Measurements from ENCODE around the gene SETDB2. TPM values are rescaled to one million over a fixed set of nuclear protein-coding genes. Genes with fewer than 3 reads are reported as not detected.

The SETDB2 gene
- total and polyA plus RNA-seq, 2 of the 4 experiments (the other 2 are of a cell fraction), result 4.3 to 5.7 TPM

DNA sequence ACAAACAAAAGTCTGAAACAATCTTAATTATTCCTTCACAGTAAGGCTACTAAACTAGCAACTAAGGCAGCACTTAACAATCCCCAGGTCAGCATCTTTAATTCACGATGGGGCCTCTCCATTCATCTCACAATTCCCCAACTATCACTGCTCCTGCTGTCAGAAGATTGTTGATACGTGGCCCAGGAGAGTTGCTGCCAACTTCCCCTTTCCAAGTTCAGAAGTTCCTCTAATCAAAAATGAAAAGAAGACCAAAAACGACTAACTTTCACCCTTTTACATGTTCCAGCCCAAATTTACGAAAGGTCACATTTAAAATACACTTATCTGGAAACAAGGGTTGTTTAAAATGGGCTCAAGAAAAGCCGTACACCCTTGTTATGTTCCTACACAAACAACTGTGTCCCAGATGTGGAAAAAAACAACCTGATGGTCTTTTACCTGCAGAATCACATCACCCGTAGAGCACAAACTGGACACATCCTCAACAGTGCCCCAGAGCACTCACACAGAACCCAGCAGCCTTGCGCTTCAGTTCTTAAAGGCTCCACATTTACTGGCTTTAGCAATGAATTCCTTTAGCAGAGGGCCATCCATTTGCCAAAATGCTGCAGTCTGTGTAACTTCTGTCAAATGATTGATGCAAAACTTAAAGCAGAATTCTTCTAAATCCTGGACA lies 89.7 kb downstream of the SETDB2 start:
- peaks cover 9% of the 10 kb centered on the region for H3K36me3 ChIP-seq (ENCODE audit: control insufficient read depth, insufficient read depth, low read length)
- H2BK15ac ChIP-seq (ENCODE audit: low read depth, low read length), result no peak overlapping the region
- no peak overlapping the region for H3K18ac ChIP-seq (ENCODE audit: low read depth, low read length)
- H4K5ac ChIP-seq (ENCODE audit: low read depth, low read length), result no peak overlapping the region
- no peaks in the 10 kb centered on the region for H3K4me1 ChIP-seq (ENCODE audit: control insufficient read depth, insufficient read depth, low read length)
- WGBS, 2 experiments (ENCODE audit: extremely low coverage in 2 of 2, insufficient read length in 1 of 2), result 100% methylated on average over 3 of the region's 7 CpGs; no CpG with 5 or more reads in 1 of the 2 experiments
- no peak overlapping the region for H2AFZ ChIP-seq (replicated peaks; ENCODE audit: low read length, poor library complexity)
- H2AK9ac ChIP-seq (replicated peaks; ENCODE audit: low read depth, low read length, poor library complexity), result no peak overlapping the region
- no peak overlapping the region for H3K56ac ChIP-seq (ENCODE audit: extremely low read depth, insufficient read depth, low read length)
- peaks cover 0 to 3% of the 10 kb centered on the region in 2 experiments; a peak in 1 of 4 replicates for H3K79me1 ChIP-seq (ENCODE audit: low read depth in 1 of 2, low read length in 2 of 2)
- H3K9me3 ChIP-seq (ENCODE audit: control insufficient read depth, insufficient read depth, low read length), result no peaks in the 10 kb centered on the region
- dilution Hi-C loops (cut with HindIII; ENCODE audit: low sequenced_read_pairs, unreplicated experiment) (no loop called here), in situ Hi-C loops (cut with MboI; ENCODE audit: low sequenced_read_pairs) (no loop called here), intact Hi-C loops (cut with micrococcal nuclease) (no loop called here)
- no peak overlapping the region for H2AK5ac ChIP-seq (ENCODE audit: low read depth, low read length)
- ATAC-seq (ENCODE audit: low read depth) (no peak), DNase-seq (no peak)
- TF ChIP-seq CEBPB (IDR thresholded peaks at IDR 0.05; ENCODE audit: low read depth, low read length) (no peak), POLR2A (IDR thresholded peaks at IDR 0.05; ENCODE audit: low read depth, low read length) (no peak), MXI1 (IDR thresholded peaks at IDR 0.05; ENCODE audit: borderline replicate concordance, low read depth, low read length) (no peak), CHD1 (IDR thresholded peaks at IDR 0.05; ENCODE audit: low read depth, low read length) (no peak), MAZ (IDR thresholded peaks at IDR 0.05; ENCODE audit: borderline replicate concordance, low read depth, low read length) (no peak), RFX5 (IDR thresholded peaks at IDR 0.05; ENCODE audit: low read depth, low read length) (no peak), MAFK (IDR thresholded peaks at IDR 0.05; ENCODE audit: low read depth, low read length) (no peak), BHLHE40 (IDR thresholded peaks at IDR 0.05; ENCODE audit: low read depth, low read length) (no peak), FOS (IDR thresholded peaks at IDR 0.05; ENCODE audit: low read depth, low read length) (no peak), SMC3 (IDR thresholded peaks at IDR 0.05; ENCODE audit: low read depth, low read length) (no peak), RAD21 (IDR thresholded peaks at IDR 0.05; ENCODE audit: low read length) (no peak)
- TF ChIP-seq, protein P1, sequence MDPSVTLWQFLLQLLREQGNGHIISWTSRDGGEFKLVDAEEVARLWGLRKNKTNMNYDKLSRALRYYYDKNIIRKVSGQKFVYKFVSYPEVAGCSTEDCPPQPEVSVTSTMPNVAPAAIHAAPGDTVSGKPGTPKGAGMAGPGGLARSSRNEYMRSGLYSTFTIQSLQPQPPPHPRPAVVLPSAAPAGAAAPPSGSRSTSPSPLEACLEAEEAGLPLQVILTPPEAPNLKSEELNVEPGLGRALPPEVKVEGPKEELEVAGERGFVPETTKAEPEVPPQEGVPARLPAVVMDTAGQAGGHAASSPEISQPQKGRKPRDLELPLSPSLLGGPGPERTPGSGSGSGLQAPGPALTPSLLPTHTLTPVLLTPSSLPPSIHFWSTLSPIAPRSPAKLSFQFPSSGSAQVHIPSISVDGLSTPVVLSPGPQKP (IDR thresholded peaks at IDR 0.05; ENCODE audit: borderline replicate concordance, low read depth, low read length), result no peak
- TF ChIP-seq, protein P2, sequence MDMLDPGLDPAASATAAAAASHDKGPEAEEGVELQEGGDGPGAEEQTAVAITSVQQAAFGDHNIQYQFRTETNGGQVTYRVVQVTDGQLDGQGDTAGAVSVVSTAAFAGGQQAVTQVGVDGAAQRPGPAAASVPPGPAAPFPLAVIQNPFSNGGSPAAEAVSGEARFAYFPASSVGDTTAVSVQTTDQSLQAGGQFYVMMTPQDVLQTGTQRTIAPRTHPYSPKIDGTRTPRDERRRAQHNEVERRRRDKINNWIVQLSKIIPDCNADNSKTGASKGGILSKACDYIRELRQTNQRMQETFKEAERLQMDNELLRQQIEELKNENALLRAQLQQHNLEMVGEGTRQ (IDR thresholded peaks at IDR 0.05; ENCODE audit: low read depth, low read length), result no peak
- TF ChIP-seq, protein P3, sequence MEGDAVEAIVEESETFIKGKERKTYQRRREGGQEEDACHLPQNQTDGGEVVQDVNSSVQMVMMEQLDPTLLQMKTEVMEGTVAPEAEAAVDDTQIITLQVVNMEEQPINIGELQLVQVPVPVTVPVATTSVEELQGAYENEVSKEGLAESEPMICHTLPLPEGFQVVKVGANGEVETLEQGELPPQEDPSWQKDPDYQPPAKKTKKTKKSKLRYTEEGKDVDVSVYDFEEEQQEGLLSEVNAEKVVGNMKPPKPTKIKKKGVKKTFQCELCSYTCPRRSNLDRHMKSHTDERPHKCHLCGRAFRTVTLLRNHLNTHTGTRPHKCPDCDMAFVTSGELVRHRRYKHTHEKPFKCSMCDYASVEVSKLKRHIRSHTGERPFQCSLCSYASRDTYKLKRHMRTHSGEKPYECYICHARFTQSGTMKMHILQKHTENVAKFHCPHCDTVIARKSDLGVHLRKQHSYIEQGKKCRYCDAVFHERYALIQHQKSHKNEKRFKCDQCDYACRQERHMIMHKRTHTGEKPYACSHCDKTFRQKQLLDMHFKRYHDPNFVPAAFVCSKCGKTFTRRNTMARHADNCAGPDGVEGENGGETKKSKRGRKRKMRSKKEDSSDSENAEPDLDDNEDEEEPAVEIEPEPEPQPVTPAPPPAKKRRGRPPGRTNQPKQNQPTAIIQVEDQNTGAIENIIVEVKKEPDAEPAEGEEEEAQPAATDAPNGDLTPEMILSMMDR (conservative IDR thresholded peaks at IDR 0.05; ENCODE audit: low read depth, low read length), result no peak
- no peak overlapping the region for H3K23ac ChIP-seq (ENCODE audit: low read depth, low read length)
- H3K4ac ChIP-seq (ENCODE audit: low read depth, low read length), result no peak overlapping the region
- H2BK5ac ChIP-seq (ENCODE audit: low read depth, low read length, poor library complexity, severe bottlenecking), result no peak overlapping the region
- H3K27me3 ChIP-seq (ENCODE audit: control insufficient read depth, insufficient read depth, low read length), result no peaks in the 10 kb centered on the region
- H3K9ac ChIP-seq (ENCODE audit: low read depth, low read length), result no peak overlapping the region
- no peak overlapping the region for H2BK120ac ChIP-seq (ENCODE audit: low read depth, low read length)
- H3K14ac ChIP-seq (replicated peaks; ENCODE audit: low read depth, low read length), result no peak overlapping the region
- no peak overlapping the region for H3K4me2 ChIP-seq (ENCODE audit: low read depth, low read length)
- H2BK20ac ChIP-seq (ENCODE audit: low read depth, low read length), result no peak overlapping the region
- no peaks in the 10 kb centered on the region for H4K20me1 ChIP-seq (ENCODE audit: insufficient read depth, low read length)
- no peak overlapping the region for H3K4me3 ChIP-seq (ENCODE audit: insufficient read depth, low read depth, low read length)
- ChIA-PET POLR2A (ENCODE audit: unreplicated experiment) (no interaction called here), CTCF (no interaction called here)
- BruUV-seq (replicated peaks), result no TSS peak
- no peak overlapping the region for H4K91ac ChIP-seq (ENCODE audit: insufficient read depth, low read depth, low read length)
- no peak overlapping the region for H3K27ac ChIP-seq (ENCODE audit: insufficient read depth, low read length)
- H3K9me1 ChIP-seq (ENCODE audit: insufficient read depth, low read length), result peaks cover 4% of the 10 kb centered on the region; the same call in 1 of the 2 replicates
- H4K8ac ChIP-seq (ENCODE audit: low read depth in 2 of 2, low read length in 2 of 2), result no peak overlapping the region

All from IMR-90 (cell line).